Head of caudate nucleus (tissue), 42 donors: ENCODE results near the gene UGT2A3.
"Not testable (repeated sequence)": the region's sequence is repeated elsewhere in the genome, so short reads cannot be mapped to it uniquely, and the experiment has no call there.

Experiments
- DNase-seq, 42 donors: peaks; one replicate each; pipeline versions ENCODE4 v3.0.0 to v3.0.0-alpha.2; 2020 to 2021; ENCODE audit warnings: mixed read lengths in 7 of 42
- intact Hi-C: fragments of 100-400 bp; cut with DNase I; formaldehyde crosslinking; loops from one replicate; pipeline ENCODE4 v1.15.0; 2022

The UGT2A3 gene

GRCh38 chr4:68951078-68951805, at the start of gene UGT2A3:
Gene UGT2A3, minus strand, starts transcription at chr4:68951804. Its CDS starts 44 bp downstream, at chr4:68951760.
- DNase-seq, result no peak
- intact Hi-C loops, result no loop called here

DNA sequence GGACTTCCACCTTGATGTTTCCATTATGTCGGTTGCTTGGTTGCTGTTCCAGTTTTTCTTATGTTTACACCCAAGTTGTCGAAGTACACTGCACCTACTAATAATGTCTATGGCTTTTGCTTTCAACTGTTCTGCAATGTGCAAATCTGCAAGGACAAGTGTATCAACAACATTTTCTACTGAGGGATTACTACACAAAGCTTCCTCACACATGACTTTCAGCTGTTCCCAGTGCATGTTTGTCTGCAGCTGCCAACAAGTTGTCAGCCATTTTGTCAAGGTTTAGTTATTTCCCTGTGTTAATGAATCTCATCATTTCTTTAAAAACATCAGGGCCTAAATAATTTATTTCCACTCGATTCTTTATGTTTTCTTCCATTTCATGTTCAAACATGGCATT, 45.4 kb upstream of the UGT2A3 start:
- no peak for DNase-seq
- intact Hi-C loops, result no loop called here

DNA sequence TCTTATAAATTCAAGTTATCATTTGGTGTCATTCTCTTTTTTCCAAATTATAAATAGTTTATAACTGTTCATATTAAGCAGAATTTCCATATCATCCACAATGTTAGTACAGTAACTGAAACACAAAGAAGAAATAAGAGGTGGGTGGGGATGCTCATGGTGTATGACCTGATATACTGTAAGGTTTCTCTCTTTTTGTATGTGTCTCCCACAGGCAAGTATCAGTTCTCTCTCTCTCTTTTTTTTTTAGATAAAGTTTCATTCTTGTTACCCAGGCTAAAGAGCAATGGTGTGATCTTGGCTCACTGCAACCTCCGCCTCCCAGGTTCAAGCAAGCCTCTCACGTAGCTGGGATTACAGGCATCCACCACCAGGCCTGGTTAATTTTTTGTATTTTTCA, 43.7 kb upstream of the UGT2A3 start:
- intact Hi-C loops, result no loop called here
- no peak for DNase-seq

- DNase-seq, result no peak
These were observed 35.4 kb upstream of the UGT2A3 start for GRCh38 chr4:68987007-68987406.

GRCh38 chr4:68985442-68985841, 33.8 kb upstream of the UGT2A3 start:
- intact Hi-C loops, result no loop called here
- DNase-seq, result no peak

More at GRCh38 chr4:68987007-68987406, 35.4 kb upstream of the UGT2A3 start:
- intact Hi-C loops, result no loop called here

- intact Hi-C loops, result no loop called here
- no peak for DNase-seq
These were observed 33.3 kb upstream of the UGT2A3 start for GRCh38 chr4:68984947-68985346.

DNA sequence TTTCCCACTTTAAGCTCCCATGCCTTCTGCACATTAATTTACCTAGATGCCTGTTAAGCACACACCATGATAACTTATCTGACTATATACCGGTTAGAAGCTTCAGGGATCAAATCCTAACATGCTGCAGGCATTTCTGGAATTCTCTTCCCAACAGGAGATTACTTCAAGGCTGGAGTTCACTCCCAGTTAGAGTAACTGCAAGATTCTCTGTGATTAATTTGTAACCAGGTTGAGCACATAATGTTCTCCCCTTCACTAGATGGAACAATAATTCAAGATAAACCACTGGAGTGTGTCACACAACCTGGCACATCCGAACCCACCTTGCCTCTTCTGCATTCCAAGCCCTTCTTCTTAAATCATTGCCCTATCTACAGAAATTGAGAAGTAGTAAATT, 11.8 kb upstream of the UGT2A3 start:
- DNase-seq, result no peak

DNA sequence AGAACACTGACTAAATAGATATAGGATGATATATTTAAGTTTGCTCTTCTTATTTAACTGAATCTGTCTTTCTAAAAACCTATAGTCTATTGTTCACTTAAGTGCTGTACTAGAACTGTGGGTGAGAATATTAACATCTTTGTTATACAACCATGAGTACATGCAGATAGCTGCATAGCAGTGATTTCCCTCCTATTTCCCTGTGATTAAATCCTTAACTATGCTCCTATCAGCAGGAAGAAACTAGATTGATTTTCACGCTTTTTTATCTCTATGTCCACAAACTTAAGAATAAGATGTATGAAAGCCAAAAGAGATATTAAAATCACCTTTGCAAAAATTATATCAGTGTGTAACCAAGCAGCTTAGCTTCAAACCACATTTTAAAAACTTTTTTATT, 11.3 kb upstream of the UGT2A3 start:
- intact Hi-C loops, result no loop called here
- DNase-seq, result no peak

More for the DNA sequence above, 11.8 kb upstream of the UGT2A3 start:
- intact Hi-C loops, result no loop called here

DNA sequence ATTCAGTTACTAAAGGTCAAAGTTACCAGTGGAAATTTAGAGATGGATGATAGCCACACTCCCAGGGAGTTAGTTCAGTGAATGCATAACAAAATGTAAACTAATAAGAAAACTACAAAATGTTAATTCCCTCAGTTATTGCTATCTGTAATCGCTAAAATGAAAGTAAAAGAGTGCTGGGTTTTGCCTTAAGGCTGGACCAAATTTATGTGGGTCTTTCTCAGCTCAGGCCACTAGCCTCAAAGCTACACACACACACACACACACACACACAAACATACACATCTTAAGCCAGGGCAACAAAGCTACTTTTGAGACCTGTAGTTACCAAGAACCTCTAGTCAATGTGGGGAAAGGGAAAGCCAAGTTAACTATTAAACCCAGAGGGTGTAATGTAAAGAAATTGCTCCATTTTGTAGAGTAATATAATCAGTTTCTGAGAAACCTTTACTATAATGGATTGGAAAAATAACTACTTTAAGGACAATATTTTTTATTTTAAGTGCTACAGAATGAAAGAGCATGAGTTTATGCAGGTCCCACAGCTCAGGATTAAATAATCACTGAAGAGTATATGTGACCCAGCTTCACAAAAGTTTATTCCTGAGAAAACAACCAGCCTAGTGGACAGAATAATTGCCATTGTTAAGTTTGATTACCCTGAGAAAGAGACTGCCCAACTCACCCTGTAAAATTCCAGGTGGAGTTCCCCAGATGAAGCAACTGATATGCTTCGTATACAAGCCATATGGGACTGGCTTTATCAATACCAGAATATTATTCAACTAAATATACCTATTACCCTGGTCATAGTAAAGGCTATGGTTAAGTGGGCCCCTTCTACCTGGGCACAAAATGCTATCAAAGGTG, 8.9 kb upstream of the UGT2A3 start:
- no peak for DNase-seq
- intact Hi-C loops, result no loop called here

- intact Hi-C loops, DNase-seq: not testable (repeated sequence)
These were observed 7.5 kb upstream of the UGT2A3 start for GRCh38 chr4:68959085-68959484.

- DNase-seq, result no peak
- intact Hi-C loops, result no loop called here
These were observed 2.5 kb upstream of the UGT2A3 start for GRCh38 chr4:68954126-68954525.

DNA sequence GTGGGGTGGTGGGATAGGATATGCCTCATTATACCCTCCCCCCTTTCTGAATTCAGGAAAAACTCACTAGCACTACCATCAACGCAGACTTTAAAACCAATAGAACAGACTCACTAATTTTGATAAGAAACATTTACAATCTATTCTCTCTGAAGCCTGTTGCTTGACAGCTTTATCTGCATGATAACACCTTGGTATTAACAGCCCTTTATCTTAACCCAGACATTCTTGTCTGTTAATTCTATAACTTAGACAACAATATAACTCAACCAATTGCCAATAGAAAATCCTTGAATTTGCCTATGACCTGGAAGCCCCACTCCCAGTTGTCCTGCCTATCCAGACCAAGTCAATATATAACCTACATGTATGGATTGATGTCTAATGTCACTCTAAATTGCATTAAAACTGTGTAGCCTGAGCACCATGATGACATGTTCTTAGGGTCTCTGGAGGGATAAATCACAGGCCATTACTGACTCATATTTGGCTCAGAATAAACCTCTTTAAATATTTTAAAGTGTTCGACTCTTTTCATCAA, 1.5 kb upstream of the UGT2A3 start:
- DNase-seq, result no peak
- intact Hi-C loops, result no loop called here

DNA sequence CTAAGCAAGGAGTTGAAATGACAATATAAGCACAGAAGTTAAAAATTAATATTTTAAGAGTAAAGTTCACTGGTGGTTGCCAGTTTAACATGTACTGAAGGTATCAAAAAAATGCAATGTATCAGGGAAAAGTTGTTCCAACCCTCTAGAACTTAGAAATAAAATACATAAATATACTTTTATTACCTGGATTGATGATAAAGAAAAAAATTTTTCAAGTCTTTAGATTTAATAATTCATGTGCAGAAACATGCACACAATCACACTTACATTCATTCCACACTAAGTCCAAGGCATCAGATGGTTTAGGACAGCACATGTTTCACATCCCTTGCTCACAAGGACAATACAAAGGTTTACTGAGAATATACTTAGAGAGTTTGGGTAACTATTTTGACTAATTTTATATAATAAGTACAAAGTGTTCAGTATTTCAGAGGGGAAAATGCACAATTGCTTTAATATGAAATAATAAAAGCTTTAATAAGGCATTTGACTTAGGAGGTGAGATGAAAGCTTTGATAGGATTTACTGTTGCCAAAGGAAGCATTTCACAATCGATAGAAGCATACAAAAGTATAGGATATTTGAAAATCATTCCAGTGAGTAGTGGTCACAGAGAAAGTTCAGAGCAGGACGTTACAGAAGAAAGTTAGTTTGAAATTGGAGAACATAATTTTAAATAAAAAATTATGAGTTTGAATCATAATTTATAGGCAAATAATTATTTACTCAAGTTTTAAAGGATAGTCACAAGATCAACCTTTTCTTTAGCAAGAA, 392 bp upstream of the UGT2A3 start:
- intact Hi-C loops, result no loop called here

GRCh38 chr4:68950033-68950432, 1.6 kb downstream of the UGT2A3 start:
- intact Hi-C loops, result no loop called here
- DNase-seq, result no peak

More for the DNA sequence above, 392 bp upstream of the UGT2A3 start:
- DNase-seq, result no peak

DNA sequence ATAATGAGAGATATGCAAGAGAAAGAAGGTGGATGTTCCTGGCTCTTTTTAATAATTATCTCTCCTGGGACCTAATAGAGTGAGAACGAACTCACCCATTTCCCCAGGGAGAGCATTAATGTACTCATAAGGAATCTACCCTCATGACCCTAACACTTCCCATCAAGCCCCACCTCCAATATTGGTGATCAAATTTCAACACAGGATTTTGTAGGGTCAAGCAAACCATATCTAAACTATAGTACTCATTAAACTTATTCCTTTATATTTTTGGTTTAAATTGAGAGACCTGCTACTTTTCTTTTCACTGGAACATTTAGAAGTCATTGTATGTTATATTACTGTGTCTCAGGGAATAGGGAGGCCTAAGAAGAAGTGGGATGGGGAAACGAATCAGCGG, 2.6 kb downstream of the UGT2A3 start:
- intact Hi-C loops, result no loop called here
- no peak for DNase-seq

GRCh38 chr4:68948044-68948743, 3.4 kb downstream of the UGT2A3 start:
- DNase-seq, result no peak
- intact Hi-C loops, result no loop called here

DNA sequence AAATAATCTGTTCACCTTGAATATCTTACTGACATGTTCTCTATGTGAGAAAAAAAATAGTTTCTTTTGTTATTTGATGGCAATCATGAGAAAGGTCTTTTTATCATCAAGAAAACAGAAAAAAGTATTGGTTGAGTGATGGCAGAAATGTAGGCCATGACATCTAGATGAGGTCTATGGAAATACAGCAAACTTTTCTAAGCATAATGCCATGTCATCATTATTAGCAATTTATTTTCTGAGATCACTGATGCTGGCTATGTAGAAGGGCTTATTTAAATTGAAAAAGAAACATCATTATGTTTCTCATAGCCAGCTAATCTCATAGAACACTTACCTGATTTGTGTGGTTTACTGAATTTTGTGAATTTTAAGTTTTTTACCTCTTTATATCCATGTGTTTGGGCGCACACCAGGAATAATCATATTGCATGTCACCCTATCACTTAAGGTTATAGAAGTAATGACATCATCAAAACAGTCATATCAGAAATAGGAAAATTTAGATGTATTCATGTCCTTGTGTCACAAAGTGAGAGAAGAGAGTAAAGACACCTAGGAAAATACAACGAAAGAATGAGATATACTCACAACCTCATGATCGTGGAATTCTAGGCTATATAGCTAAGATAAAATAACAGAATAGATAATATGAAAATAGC, 22.4 kb downstream of the UGT2A3 start:
- intact Hi-C loops, result no loop called here
- DNase-seq, result no peak

GRCh38 chr4:68927165-68927564, 24.4 kb downstream of the UGT2A3 start:
- intact Hi-C loops, result no loop called here
- no peak for DNase-seq
